Measurements from ENCODE around the gene PIGN.

- no peak for TF ChIP-seq CTCF (IDR thresholded peaks at IDR 0.05)
- no peak for TF ChIP-seq POLR2A (IDR thresholded peaks at IDR 0.05)
Measured at GRCh38 chr18:62066102-62066818, 120.6 kb downstream of the PIGN start.
